BJ (cell line): ENCODE measurements around the gene CILP. TPM values are rescaled to one million over a fixed set of nuclear protein-coding genes. Genes with fewer than 3 reads are reported as not detected.

Experiments
- CTCF ChIA-PET: fragments of 350-600 bp; formaldehyde crosslinking; extraction: SDS; loops from one replicate; lab custom pipeline; 2021; ENCODE audit warnings: antibody characterized with exemption, inconsistent platforms; lab: Yijun Ruan, JAX
- POLR2A ChIA-PET: fragments of 300-600 bp; sonication (Branson Sonifier 250); formaldehyde crosslinking; extraction: SDS; loops from one replicate; lab custom pipeline; 2021; ENCODE audit warnings: antibody characterized with exemption; lab: Charles Lee
- DNase-seq: peaks from one replicate; pipeline ENCODE4 v3.0.0-alpha.2; 2011; ENCODE audit warnings: low read depth
- H3K27me3 ChIP-seq: 2 replicates; pipeline ENCODE4 v1.6.0; 2011; ENCODE audit warnings: low read length; ENCODE audit not compliant: control insufficient read depth, insufficient read depth
- H3K36me3 ChIP-seq: 2 replicates; pipeline ENCODE4 v1.5.1; 2011; ENCODE audit warnings: low read length; ENCODE audit not compliant: control insufficient read depth, insufficient read depth
- H3K4me3 ChIP-seq: 2 replicates; pipeline ENCODE4 v1.5.1; 2011; ENCODE audit warnings: low read depth, mild to moderate bottlenecking, control low read depth, low read length
- polyA minus RNA-seq: library from RNA; depleted of rRNA, polyadenylated mRNA; stranded (reverse); fragments of >200 nt; gene quantifications from 2 replicates; pipeline ENCODE4 v1.2.3, GENCODE V29; 2011; rRNA and poly(A)+ RNA removed
- polyA plus RNA-seq: library from polyadenylated mRNA; depleted of rRNA; stranded (reverse); fragments of >200 nt; gene quantifications from 2 replicates; pipeline ENCODE4 v1.2.3, GENCODE V29; 2011; rRNA removed
- TF ChIP-seq, protein P1 (sequence below): IDR thresholded peaks from 2 replicates; pipeline ENCODE4 v1.5.1; 2011; ENCODE audit warnings: low read depth, mild to moderate bottlenecking, control low read depth, inconsistent platforms, low read length, moderate library complexity; ENCODE audit not compliant: insufficient read depth

Gene CILP, protein sequence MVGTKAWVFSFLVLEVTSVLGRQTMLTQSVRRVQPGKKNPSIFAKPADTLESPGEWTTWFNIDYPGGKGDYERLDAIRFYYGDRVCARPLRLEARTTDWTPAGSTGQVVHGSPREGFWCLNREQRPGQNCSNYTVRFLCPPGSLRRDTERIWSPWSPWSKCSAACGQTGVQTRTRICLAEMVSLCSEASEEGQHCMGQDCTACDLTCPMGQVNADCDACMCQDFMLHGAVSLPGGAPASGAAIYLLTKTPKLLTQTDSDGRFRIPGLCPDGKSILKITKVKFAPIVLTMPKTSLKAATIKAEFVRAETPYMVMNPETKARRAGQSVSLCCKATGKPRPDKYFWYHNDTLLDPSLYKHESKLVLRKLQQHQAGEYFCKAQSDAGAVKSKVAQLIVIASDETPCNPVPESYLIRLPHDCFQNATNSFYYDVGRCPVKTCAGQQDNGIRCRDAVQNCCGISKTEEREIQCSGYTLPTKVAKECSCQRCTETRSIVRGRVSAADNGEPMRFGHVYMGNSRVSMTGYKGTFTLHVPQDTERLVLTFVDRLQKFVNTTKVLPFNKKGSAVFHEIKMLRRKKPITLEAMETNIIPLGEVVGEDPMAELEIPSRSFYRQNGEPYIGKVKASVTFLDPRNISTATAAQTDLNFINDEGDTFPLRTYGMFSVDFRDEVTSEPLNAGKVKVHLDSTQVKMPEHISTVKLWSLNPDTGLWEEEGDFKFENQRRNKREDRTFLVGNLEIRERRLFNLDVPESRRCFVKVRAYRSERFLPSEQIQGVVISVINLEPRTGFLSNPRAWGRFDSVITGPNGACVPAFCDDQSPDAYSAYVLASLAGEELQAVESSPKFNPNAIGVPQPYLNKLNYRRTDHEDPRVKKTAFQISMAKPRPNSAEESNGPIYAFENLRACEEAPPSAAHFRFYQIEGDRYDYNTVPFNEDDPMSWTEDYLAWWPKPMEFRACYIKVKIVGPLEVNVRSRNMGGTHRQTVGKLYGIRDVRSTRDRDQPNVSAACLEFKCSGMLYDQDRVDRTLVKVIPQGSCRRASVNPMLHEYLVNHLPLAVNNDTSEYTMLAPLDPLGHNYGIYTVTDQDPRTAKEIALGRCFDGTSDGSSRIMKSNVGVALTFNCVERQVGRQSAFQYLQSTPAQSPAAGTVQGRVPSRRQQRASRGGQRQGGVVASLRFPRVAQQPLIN
- polyA plus RNA-seq = 0.07 and 0.09 TPM in 2 replicates
- 0.09 TPM in 1 of 2 replicates, not detected in the other for polyA minus RNA-seq

DNA sequence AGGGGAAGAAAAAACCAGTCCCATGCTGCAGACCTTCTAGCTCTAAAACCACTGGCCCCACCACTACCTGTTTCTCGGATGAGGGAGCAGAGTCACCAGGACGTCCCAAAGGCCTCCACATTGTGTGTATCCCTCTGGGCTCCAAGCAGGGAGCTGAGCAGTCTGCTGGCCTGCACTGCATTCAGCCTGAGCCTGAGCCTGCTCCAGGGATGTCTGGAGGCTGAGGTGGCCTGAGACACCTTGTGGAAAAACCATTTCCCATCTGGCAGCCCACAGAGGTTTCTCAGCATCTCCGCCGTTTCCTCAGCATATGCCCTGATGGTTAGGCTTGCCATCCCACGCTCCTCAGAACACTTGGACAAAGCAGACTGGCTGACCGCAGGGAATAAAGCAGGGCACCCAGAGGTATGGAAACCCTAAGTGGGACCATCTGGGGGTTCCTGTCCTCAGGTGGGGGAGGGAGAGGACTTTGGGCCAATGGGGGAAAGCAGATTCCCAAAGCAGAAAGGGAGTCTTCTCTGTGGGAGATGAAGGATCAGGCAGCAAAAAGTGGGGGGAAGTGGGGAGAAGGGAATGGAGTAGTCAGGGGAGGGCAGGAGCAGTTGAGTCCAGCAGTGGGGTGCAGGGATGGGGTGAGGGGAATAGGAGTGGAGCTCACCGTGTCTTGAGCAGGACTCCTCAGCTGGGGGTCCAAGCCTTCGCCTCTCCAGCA, at the start of gene CILP:
TSS of gene CILP (minus strand) at position 704 of the 712 bp plus-strand sequence. CDS start 1,718 bp downstream, outside the sequence.
- POLR2A ChIA-PET = no interaction called here
- H3K4me3 ChIP-seq = no peak within 1 kb of the TSS
- TF ChIP-seq, protein P1, sequence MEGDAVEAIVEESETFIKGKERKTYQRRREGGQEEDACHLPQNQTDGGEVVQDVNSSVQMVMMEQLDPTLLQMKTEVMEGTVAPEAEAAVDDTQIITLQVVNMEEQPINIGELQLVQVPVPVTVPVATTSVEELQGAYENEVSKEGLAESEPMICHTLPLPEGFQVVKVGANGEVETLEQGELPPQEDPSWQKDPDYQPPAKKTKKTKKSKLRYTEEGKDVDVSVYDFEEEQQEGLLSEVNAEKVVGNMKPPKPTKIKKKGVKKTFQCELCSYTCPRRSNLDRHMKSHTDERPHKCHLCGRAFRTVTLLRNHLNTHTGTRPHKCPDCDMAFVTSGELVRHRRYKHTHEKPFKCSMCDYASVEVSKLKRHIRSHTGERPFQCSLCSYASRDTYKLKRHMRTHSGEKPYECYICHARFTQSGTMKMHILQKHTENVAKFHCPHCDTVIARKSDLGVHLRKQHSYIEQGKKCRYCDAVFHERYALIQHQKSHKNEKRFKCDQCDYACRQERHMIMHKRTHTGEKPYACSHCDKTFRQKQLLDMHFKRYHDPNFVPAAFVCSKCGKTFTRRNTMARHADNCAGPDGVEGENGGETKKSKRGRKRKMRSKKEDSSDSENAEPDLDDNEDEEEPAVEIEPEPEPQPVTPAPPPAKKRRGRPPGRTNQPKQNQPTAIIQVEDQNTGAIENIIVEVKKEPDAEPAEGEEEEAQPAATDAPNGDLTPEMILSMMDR = no peak
- no peak for DNase-seq
- CTCF ChIA-PET = interaction anchor here (1.4 to 3.7 kb wide), 3 partner anchors 9 to 64 kb away, joined by 3 to 17 read pairs (median 7); no protein-coding TSS in a partner anchor
- H3K36me3 ChIP-seq = no peaks in the 10 kb centered on the region
- H3K27me3 ChIP-seq = peaks cover 3% of the 10 kb centered on the region

DNA sequence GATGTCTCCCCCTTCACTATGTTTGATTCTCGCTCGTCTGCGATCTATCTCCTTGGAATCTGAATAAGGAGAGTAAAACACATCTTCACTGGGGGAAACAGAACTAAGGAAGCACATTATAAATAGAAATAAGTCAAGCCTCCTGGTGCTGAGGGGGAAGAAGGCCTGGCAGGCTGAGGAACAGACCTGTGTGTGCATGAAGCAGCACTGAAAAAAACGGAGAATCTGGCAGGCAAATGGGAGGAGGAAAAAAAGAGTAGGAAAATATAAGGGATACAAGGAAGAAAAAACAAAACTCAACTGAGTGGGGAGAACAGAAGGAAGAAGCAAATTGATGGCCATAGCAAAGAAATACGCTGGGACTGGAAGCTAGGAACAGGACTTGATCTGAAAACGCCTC, 49.7 kb upstream of the CILP start:
- ChIA-PET POLR2A (no interaction called here), CTCF (interaction anchor here (2.7 to 6.2 kb wide), 2 partner anchors 11 to 18 kb away, joined by 5 to 41 read pairs; no protein-coding TSS in a partner anchor)
- DNase-seq = no peak
- Histone ChIP-seq H3K27me3 (no peaks in the 10 kb centered on the region), H3K36me3 (peaks cover 8% of the 10 kb centered on the region), H3K4me3 (no peak overlapping the region)
- TF ChIP-seq, protein P1 = no peak

DNA sequence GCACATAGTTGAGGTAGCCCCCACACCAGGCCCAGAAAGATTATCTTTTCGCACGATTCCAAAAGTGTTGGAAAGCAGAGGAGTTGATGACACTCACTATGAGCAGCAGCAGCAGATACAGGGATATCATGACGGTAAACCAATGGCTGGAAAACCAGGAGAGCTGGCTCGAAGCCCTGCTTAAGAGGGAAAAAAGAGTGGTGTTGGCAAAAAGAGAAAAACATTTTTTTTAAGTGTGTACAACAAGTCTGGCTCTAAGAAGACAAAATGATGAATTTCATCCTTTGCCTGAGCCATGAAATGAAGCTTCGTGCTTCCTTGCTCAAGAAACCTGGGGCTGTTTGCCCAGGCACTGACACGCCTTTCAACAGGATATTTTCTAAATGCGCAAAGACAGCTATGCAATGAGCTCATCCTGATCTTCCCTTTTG, 48.1 kb upstream of the CILP start:
- no peak for DNase-seq
- TF ChIP-seq, protein P1 = no peak
- H3K4me3 ChIP-seq = no peak overlapping the region
- CTCF ChIA-PET = interaction anchor here (0.7 to 6.2 kb wide), 3 partner anchors 11 to 20 kb away, joined by 3 to 41 read pairs (median 5); no protein-coding TSS in a partner anchor
- no peaks in the 10 kb centered on the region for H3K27me3 ChIP-seq
- H3K36me3 ChIP-seq = peaks cover 8% of the 10 kb centered on the region
- POLR2A ChIA-PET = no interaction called here

DNA sequence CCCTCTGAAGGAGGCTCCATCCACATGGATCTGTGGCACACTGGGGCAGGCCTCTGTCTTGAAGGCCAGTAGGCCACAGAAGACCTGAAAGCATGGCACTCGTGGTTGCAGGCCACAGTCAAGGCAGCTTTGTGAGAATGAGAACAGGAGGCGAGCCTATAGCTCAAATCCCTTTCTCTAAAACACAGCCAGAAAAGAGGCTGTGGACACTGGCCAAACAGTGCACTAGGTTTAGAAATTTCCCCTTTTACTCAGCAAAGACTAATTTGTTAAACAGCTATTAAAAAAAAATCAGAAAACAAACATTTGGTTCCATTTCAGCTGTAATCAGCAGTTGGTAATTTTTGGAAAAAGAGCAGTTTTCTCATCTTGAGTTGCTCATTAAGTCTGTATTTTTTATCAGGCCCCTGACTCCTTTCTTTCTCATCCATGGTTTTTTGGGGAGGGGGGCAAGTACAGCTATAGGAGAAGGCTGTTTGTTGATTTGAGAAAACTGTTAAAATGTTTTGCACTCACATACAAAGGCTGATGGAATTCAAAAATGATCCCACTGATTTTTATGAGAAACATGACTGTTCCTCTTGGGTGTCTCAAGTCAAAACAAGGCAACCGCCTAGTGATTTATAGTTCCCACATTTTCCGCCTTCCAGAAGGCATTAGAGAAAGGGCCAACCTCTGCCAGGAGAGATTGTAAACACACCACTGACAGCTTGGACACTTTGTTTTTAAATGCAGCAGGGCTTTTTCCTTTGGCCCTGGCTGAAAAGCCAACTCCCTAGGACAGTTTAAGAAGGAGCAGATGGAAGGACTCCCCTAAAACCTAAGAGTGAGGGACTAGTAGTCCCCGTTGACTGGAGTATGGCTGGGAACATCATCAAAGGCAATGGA, 47.3 kb upstream of the CILP start:
- Histone ChIP-seq H3K4me3 (no peak overlapping the region), H3K36me3 (peaks cover 8% of the 10 kb centered on the region), H3K27me3 (no peaks in the 10 kb centered on the region)
- TF ChIP-seq, protein P1 = no peak
- peak; percentile 34 for DNase-seq
- POLR2A ChIA-PET = no interaction called here
- CTCF ChIA-PET = interaction anchor here (0.6 to 6.2 kb wide), 4 partner anchors 13 to 480 kb away, joined by 3 to 41 read pairs (median 5); no protein-coding TSS in a partner anchor
